HG02973 (cell line): Measurements from ENCODE around the gene NIPA2.

Experiments used
- ATAC-seq: cut with Tn5 transposase; IDR thresholded peaks from one replicate; pipeline ENCODE4 v1.9.1; 2021; ENCODE audit warnings: moderate library complexity; ENCODE audit not compliant: unreplicated experiment

The NIPA2 gene

DNA sequence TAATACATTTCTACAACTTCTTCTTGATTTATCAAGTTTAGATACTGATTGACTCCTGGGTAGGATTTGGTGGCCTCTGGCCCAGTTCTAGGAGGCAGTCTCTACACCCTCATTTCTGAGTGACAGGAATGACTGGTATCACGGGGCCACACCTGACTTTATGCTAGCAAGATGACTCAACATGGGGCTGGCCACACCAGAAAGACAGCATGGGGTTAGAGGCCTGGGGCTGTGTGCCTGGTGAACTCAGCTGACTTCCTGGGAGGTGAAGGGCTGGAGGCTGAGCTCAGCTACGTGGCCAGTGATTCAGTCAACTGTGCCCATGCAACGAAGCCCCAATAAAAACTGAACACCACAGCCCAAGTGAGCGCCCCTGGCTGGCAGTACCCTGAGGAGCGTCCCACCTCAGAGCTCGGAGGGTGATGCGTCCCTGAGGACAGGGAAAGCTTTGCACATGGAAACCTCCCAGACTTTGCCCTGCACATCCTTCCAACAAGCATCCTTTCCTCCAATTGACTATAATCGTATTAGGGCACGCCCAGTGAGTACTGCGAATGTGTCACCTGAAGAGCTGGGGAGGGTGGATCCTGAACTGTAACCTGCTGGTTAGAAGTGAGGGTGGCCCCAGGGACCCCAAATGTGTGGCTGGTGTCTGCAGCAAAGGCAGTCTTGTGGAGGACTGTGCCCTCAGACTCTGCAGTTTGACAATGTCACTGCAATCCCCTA lies 57.2 kb downstream of the NIPA2 start:
- ATAC-seq = peak; percentile 86

DNA sequence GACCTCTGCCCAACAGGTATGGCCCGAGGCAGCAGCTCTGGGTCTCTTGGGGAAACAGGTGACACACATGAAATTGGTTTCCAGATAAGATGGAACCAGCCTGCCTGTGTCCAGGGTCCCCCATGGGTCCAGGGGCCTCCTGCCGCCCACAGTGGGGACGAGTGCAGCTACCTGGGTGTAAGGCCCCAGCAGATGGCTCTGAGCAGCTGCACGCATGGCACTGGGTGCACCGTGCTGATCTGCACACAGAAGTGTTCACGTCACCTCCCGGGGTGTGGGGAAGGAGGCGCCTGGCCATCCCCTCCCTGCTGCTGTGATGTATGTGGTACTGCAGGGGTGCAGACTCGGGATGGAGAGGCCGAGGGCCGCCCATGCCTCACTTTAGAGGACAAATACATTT lies 63.6 kb downstream of the NIPA2 start:
- ATAC-seq = no peak

DNA sequence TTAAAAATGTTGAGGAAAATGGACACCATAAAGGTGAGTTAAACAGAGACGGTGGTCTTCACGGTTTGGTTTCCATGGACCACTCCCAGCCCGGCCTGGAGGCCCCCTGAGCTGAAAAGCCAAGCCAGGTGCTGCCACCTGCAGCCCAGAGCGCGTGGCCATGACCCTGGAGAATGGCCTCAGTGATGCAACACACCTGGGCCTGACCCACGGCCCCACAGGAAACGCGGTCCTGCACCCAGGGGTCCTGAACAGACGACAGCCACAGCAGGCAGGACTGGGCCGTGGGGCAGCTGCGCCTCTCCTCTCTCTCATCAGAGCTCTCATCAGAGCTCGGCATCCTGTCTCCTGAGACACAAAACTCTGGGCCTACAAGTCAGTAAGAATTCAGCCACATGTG lies 64.1 kb downstream of the NIPA2 start:
- ATAC-seq = no peak

DNA sequence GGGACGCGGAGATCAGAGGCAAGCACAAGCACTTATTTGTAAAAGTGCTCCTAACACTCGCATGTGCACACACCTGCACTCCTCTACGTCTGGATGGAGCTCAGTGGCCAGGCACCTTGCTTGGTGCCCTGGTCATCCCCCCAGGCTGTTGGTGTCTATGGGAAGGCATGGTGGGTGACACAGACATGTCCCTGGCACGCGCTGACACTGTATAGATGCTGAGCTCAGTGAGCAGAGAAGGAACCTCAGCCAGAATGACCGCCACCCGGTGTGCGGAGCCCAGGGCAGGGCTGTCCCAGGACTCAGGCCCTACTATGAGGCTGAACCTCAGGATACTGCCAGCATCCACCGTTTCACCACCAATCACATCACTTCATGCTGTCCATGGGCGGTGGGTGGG lies 64.5 kb downstream of the NIPA2 start:
- ATAC-seq = no peak

DNA sequence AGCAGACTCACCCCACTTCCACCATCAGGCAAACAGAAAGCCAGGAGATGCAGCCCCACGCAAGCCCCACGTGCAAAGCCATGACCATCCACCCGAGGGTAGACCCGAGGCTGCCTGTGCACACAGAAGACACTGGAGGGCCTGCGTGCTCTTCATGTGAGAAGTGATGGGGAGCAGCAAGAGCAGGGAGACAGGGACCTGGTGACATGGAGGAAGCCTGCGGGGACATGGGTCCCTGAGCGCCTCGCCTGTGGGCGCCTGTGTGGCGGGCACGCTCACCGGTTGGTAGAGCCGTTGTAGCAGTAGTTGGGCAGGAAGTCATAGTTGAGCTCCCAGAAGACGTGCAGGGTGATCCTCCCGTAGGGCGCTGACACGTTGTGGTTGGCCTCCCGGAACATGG lies 65.0 kb downstream of the NIPA2 start:
- ATAC-seq = no peak

DNA sequence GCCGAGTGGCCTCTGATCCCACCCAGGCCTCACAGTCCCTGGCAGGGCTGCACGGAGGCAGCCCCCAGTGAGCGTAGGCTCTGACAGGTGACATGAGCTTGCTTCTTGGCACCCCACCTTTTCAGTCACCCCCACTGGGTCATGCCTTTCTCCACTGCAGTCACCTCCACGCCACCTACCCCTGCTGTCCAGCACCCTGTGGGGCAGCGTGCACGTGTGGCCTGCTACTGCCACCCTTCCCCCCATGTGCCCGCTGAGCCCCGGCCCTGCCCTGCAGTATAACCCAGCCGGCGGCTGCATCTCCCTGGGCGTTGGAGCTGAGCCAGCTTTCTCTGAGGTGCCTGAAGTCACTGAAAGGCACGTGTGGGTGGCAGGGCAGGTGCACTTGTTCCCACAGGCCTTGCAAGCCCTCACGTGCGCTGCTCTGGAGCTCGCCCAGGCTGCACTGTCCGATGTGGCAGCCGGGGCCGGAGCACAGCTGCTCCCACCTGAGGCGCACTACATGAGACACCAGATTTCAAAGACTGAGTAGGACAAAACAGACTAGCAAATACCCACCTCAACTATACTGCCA lies 65.6 kb downstream of the NIPA2 start:
- ATAC-seq = no peak

DNA sequence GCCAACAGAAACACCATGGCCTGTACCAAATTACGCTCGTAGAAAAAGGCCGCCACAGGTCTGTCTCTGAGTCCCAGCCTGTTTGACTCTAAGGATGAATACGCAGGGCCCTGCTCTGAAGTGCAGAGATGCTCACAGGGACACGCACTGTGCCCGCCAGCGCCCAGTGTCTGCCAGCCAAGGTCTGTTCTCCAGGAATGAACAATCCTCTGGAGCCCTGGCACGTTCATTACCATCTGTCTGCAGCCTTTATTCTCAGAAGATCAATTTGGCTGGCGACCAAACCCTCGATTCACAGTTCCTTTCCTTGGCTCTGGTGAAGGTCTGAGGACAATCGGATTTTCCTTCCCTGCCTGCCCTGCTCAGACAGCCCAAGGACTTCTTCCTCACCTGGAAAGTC lies 66.3 kb downstream of the NIPA2 start:
- no peak for ATAC-seq

DNA sequence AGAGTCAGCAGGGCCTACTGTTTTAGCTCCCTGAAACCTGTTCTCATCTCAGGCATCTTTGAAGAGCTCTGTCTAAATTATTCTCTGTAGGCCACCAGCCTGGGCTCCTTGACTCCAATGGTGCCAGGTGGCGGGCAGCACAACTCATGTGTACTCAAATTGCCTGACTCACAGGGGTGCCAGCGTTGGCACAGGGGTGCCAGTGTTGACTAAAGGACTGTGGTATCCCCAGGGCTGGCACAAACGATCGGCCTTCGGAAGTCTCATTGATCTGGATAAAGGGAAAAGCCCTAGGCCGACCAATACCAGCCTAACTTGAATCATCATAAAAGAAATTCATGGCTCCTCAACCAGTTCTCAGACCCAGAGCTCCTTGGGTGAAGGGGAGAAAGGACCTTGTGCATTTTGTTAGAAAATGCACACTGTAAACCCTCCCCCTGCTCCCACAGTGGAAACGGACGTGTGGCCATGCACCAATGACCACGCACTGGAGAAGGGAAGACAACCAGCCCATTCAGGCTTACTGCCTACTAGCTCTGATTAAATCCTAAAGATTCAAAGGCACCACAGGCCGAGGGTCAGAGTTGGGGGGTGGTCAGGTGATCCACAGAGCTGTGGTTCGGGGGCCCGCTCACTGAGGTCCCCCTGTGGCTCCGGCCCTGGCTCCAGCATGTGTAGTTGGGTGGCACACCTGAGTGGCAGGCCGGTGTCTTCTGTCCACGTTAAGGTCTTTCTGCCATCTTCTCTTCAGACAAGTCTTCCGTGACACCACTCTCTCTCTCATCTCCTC lies 68.9 kb downstream of the NIPA2 start:
- ATAC-seq = no peak

DNA sequence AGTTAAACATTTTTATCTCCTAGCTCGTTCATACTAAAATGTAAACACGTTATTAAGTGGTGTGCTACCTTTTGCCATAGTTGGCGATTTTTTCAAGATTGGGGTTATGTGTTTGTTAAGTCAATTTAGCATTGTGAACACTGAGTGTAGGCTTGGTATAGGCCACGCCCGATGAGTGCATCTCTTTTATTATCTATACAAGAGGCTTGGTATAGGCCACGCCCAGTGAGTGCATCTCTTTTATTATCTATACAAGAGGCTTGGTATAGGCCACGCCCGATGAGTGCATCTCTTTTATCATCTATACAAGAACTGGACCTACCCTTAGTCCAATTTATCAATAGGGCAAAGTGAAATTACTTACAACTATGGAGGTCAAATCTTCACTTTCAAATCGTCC lies 70.4 kb downstream of the NIPA2 start:
- no peak for ATAC-seq

DNA sequence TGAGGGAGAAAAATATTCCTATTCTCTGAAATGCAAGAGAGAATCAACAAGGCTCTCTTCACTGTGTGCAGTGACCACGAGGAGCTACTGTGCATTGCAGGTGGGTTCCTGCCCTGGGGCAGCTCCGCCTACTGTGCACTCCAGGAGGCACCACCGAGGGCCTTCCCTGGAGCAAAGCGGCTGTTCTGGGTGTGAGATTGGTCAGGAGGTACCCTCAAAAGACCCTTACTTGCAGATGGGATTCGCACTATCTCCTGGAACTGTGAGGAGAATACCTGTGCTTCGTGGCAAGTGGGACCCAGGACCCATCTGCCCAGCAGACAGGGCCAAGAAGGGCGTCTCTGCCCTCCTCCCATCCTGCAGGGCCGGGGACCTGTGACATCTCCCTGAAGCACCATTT lies 72.8 kb downstream of the NIPA2 start:
- no peak for ATAC-seq

DNA sequence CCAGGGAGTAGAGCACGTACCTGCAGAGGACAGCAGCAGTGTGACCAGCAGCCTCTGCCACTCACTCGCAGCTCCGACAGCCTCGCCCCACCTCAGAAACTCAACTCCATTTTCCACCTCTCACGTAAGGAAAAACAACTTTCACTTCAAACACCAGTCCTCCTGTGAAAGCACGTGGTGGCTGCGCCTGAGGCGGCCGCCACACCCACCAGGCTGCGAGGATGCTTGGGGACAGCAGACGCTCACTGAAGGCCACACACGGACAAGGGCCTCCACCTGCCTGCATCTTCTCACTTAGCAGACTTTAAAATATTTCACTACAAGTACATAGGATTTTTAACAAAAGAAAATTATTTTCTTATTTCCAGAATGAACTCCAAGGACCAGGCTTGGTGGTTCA lies 73.8 kb downstream of the NIPA2 start:
- no peak for ATAC-seq

DNA sequence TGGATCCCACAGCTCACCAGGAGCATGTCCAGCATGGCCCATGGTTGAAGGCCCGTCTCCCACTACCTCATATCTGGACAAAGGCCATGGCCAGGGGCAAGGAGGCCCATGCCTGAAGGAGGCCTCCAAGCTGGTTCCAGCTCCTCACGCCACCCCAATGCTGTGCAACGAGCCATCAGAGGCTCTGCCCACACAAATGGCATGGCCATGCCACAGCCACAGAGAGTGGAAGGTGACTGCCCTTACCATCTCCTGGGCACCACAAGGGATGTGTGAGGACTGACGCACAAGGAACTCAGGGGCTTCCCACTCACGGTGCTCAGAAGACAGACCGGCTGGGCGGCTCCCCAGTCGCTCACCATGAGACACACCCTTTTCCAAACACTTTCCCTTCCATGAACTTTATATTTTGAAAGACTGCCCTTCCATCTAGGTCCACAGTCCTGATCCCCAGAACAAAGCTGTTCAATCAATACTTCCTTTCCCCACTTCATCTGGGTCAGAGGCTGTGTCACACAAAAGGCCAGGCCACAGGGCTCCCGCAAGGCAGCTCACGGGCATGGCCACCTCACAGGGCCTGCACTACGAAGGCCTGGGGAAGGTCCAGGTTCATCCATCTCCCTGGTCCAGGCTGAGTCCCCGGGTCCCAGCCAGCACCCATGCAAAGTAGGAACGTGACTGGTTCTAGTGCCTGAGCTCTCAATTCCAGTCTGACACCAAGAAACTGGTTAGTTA lies 75.3 kb downstream of the NIPA2 start:
- ATAC-seq = no peak

DNA sequence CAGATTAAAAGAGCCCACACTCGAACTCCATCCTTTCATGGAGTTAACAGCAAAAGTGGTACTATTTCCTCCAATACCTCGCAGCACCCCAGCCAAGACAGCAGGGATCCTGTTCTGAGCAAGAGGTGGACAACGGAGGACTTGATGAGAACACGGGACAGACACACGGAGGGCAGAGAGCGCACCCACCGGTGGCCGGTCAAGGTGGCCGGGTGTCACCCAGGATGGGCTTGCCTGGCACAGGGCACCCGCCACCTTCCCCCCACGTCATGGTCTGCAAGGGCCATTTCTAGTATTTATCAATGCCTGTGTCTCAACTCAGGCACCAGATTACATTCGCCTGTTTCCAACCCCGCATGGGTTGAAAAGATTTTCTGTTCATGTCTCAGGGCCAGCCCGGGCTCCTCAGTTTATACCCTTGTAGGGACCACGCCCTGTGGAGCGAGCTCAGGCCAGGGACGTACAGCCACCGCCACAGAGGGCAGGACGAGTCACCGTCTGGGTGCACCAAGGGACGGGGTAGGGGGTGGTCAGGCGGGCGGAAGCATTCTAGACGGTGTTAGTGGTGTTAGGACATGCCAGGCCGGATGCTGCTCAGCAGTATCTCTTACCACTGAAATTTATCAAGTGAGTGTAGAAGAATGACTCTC lies 77.5 kb downstream of the NIPA2 start:
- no peak for ATAC-seq

DNA sequence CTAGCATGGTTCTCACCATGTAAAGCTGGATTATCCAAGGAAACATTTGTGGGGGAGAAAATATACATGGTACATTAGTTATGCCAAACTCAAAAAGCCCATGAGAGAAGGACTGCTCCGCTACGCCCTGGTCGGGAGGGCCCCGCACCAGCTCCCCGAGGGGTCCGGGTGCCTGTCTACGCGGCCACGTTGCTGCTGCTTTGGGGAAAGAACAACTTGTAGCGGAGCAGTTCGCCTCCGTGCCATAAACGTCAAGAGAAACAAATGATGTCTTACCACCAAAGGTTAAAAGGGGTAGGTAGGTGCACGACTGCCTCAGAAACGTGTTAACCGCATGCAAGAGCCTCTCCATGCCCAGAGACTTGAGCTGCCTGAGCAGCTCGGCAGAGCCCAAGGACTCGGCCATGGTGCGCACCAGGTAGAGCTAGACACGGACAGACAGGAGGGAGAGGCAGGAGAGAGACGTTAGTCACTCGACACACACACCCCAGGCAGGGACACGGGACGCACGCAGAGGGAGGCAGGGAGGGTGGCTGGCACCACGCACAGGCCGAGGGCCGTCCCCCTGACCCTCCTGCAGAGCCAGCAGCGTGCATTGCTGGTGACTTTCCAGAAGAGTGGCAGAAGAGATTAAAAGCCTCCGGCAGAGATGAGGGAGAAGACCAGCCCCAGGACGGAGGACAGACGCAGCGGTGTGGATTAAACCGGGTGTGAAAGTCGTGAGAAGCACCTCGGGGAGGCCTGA lies 78.3 kb downstream of the NIPA2 start:
- no peak for ATAC-seq

DNA sequence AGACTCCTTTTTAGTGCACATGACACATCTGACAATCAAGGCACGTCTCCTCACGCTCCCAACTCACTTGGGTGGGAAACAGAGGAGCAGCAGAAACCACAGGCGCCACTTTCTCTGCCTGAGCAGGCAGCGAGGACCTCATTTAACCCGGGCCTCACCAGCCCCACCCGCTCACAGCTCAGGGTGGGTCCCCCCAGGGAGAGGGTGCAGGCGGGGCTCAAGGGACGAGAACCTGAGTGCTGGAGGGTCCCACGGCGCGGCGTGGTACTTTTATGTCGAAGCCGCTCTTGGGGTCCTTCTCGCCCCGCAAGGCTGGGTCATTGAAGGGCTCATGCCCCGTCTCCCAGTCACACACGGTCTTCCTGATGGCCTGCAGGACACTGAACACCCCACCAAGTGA lies 79.1 kb downstream of the NIPA2 start:
- ATAC-seq = no peak
